Measurements from ENCODE around the gene TRABD2B.
A peak's percentile ranks its signal among the peaks of the same experiment; 100 is the strongest.

The TRABD2B gene

DNA sequence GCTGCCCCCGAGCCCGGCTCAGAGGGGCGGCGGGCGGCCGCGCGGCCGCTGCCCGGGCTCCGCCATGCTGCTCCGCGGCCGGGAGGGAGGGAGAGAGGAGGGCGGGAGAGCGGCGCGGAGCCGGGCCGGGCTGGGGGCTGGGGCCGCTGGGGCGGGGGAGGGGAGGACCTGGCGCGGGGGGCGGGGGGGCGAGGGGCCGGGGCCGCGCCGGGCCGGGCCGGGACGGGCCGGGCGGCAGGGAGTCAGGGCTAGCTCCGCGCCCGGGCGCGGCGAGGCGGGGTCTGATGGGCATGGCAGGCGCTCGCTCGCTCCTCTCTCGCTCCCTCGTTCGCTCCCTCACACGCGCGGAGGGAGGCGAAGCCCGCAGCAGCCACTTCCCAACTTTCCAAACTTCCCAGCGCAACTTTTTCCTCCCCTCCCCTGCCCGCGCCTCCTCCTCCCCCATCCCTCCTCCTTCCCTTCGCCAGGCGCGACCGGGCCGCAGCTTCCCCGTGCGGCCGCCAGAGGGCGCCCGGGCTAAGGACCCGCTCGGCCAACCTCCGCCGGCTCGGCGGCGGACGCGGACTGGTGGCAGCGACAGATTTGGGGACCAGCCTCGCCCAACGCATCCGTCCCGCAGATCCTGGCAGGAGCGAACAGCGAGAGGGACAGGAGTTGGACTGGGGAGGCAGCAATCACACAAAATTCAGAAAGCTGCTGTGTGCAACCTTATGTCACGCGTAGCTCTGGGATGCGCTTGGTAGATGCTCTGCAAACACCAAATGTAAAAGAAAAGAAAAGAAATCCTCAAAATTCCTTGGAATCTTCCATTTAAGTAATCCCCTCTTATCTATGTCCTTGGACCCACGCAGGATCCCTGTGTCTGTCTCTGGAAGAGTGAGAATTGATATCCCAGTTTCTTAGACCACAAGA is at the start of gene TRABD2B:
Gene TRABD2B (minus strand): TSS at position 97 of the 912 bp plus-strand sequence.
- peak; percentile 76 for DNase-seq

- no peak for DNase-seq
Observed at GRCh38 chr1:48044311-48044710, 47.1 kb upstream of the TRABD2B start.

DNA sequence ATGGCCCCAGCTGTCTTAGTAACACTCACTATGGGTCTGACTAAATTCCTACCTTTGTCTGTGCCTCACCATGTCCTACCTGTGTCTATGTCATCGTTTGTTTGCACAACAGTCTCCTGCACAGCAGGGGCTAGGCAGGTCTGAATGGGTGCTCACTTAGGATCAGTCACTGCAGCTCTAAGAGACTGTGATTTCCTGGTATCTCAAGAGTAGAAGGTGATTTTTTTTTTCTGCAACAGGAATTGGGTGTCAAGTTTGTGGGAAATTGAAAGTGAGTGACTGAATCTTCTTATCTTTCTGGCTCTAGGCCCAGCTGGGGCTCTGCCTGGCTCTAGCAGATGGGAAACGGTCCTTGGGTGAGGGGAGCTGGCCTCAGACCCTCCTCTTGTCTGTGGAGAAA is 46.4 kb upstream of the TRABD2B start:
- no peak for DNase-seq

DNA sequence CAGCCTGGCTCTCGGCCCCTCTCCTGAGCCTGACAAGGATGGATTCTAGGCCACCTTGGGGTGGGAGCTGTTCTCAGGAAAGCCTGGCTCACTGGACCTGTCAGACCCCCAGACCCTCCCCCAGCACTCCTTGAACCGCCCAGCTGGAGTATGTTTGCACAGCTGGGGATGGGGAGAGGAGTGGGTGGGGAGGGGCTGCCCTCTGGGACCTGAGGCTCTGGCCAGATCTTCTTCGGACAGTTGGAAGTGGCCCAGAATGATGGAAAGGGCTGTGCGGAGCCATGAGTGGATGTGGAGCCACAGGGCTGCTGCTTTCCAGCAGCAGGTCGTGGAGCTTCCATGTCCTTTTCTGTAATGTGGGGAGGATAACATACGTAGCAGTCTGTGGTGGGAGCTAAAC is 43.0 kb upstream of the TRABD2B start:
- no peak for DNase-seq

- DNase-seq = no peak
Observed at GRCh38 chr1:48039088-48040054, 42.2 kb upstream of the TRABD2B start.

GRCh38 chr1:48038270-48038767 is 41.1 kb upstream of the TRABD2B start:
- DNase-seq = no peak

DNA sequence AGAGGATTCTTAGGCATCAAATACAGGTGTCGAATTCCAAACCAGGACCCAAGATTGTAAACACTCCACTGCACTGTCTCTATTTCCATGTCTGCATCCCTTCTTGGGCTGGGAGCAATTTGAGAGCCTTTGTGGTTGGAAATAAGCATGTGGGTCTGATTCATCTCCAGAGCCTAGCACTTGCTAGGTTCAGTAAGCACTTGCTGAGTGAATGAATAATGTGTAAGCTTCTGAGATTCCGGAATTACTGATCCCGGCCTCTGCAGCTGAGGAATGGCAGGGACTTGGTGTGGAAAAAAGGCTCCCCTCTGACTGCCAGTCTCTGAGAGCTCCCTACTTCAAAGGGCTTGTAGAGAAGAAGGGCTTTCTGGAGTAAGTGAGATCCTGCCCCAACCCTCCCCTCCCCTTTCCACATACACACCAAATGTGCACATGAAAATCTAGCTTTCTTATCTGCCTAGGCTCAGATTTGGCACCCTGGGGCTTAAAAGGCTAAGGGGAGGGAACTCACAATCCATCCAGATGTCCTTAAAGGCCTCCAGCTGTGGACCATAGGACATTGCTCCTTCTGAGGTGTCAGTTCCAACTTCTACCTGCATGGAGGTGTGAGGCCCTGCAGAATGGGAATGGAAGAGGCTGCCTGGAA is 39.6 kb upstream of the TRABD2B start:
- DNase-seq = peak; percentile 68

DNA sequence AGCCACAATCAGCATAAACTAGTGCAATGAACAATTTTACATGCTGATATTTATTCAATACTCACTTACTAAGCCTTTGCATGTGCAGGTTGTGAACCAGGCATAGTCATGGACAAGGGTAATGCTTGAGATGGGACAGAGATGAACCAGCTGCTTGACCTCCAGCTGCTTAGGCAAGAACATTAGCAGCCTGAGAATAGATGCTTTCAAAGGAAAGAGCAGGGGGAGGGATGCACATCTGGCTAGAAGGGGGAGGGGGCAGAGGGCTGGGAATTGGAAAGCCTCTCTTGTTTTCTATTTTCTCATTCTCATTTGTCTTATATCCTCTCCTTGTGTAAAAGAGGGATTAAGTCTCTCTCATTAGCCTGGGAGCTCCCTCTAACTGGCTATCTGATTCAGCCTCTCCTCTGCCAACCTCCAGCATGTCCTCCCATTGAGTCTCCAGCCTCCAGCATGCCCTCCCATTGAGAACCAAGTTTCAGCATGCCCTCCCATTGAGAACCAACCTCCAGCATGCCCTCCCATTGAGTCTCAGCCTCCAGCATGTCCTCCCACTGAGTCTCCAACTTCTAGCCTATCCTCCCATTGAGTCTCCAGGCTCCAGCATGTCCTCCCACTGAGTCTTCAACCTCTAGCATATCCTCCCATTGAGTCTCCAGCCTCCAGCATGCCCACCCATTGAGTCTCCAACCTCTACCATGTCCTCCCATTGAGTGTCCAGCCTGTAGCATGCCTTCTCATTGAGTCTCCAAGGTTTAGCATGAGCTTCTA is 38.4 kb upstream of the TRABD2B start:
- DNase-seq = no peak

DNA sequence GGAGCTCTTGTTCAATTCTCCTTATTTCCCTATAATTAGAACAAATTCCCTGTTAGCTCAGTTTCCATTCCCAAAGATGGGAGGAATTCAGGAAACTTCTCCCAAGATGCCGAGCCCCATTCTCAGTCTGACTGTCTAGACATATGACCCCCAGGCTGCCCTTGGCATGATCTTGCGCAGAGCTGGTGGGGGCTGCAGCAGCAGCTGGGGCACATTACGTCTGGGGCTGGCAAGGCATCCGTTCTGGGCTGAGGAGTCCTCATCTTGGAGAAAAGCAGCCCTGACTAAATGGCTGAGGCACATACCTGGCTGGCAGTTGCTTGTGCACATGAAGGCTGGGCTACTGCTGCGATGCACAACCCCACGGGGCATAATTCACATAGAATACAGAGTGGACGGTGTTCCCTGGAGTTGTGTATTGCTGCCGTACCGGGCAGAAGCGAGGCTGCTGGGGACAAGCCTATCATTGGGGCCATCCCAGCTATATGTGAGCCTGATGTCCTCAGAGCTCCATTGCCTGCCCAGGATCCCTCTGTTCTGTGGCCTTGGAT is 36.4 kb upstream of the TRABD2B start:
- DNase-seq = no peak

GRCh38 chr1:48031676-48032075 is 34.5 kb upstream of the TRABD2B start:
- peak; percentile 7 for DNase-seq

DNA sequence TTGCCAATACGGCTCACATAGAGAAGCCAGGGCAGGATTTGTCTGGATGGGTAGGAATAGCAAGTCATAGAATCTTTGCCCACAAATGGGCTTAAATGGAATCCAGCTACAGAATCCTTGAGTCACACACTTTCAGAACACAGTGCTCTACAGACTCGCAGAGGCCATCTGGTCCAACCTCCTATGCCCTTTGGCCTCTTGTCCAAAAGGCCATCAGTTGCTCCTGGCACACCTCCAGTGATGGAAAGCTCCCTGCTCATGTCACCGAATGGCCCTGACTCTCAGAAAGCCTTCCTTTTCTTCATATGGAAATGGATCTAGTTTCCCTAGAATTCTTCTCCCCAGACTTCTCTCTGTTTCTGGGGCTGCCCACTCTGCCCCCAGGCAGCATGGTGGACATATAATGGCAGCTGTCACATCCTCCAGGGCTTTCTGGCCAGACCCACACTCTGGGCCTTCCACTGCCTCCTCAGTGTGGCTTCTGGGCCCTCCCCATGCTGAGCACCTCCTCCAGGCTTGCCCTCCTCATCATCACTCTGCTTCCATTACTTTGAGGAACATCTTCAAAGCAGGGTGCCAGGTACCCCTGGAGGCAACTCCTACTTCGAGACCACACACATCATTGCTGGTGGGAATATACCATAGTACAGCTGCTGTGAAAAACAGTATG is 33.6 kb upstream of the TRABD2B start:
- DNase-seq = no peak

GRCh38 chr1:48030211-48030610 is 33.0 kb upstream of the TRABD2B start:
- no peak for DNase-seq

DNA sequence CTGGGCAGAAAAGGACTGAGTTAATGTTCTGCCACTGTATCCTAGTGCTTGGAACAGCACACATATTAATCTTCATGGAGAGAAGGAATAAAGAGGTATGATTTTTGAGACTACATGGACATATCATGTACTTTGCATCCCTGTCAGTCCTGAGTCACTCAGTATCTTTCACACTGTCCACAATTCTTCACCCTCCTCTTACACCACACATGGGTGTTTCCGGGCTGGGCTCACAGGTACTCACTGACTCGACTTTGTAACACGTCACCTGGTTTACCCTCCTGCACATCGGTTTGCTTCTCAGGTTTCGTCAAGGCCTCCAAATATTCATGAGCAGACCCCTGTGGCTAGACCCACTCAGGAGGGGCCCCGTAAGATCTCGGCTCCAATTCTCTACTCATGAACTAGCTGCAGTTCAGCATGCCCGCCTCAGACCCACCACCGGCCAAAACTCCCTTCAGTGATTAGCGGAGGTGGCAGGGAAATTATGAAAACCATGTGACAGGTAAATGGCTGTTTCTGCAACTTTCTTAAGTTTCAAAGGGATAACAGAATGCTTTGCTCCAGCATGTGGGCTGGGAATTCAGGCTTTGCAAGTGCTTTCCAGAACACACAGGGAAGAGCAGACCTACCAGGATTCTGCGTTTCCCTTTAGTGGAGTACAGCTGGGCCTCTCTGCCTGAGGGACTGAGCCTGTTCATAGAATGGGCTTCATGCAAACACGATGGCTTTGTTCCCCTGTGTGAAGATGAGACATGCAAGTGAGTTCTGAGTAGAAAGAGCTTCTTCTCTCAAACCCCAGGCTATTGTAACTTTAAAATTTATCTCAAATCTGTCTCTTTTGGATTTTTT is 31.3 kb upstream of the TRABD2B start:
- no peak for DNase-seq

- DNase-seq = no peak
Observed at GRCh38 chr1:48027533-48027835, 30.3 kb upstream of the TRABD2B start.

- no peak for DNase-seq
Observed at GRCh38 chr1:48026701-48027532, 29.7 kb upstream of the TRABD2B start.

DNA sequence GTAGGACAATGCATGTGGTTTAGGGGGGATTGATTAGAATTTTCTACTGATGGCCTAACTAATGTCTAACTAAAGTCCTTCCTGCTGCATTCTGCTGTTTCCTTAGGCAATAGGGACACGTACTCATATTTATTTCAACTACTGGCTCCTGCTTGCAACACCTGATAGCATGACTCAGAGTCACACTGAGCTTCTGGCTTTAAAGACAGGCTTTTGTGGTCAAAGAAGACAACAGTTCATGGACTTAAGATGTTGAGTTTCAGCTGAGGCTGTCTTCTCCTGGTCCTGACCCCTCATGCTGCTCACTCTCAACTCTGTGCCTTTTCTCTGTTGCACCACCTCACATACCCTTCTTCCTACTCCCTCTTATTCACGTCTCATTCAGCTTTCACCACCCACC is 29.1 kb upstream of the TRABD2B start:
- no peak for DNase-seq

GRCh38 chr1:48025076-48025475 is 27.9 kb upstream of the TRABD2B start:
- DNase-seq = no peak

DNA sequence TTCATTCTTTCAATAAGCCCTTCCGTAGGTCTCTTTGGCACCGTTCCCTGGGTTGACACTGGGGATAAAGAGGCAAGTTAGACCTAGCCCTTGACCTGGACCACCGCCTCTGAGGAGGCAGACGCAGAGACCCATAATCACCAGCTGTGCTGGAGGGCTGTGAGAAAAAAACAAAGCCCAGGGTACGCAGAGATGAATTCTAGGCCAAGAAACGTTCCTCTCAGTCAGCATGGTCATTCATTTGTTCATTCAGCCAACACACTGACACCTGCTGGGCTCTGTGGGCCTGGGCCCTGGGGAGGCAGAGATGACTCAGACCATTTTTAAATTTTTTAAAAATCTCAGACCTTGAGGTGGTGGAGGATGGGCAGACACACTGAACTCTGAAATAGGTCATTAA is 26.3 kb upstream of the TRABD2B start:
- DNase-seq = no peak

GRCh38 chr1:48022306-48022705 is 25.1 kb upstream of the TRABD2B start:
- DNase-seq = no peak

- no peak for DNase-seq
Observed at GRCh38 chr1:48021792-48022191, 24.6 kb upstream of the TRABD2B start.
